Smooth muscle cell (in vitro differentiated cells): Measurements from ENCODE around the gene ICAM3. TPM values are rescaled to one million over a fixed set of nuclear protein-coding genes. Genes with fewer than 3 reads are reported as not detected.

Experiments used
- DNase-seq: peaks from one replicate; lab custom pipeline; 2025; ENCODE audit not compliant: unreplicated experiment; lab: John Stamatoyannopoulos, UW
- H2AFZ ChIP-seq: fragments of 200-600 bp; sonication (generic); 2 replicates; pipeline ENCODE4 v1.6.0; 2016; ENCODE audit warnings: antibody characterized with exemption, low read depth, mild to moderate bottlenecking
- H3F3A ChIP-seq: fragments of 200-600 bp; sonication (generic); 2 replicates; pipeline ENCODE4 v1.6.0; 2017; ENCODE audit warnings: antibody characterized with exemption, low read depth
- H3K27ac ChIP-seq: fragments of 200-600 bp; sonication (generic); 2 replicates; pipeline ENCODE4 v1.5.1; 2016; ENCODE audit warnings: low read depth, mild to moderate bottlenecking
- H3K27me3 ChIP-seq: fragments of 200-600 bp; sonication (generic); 2 replicates; pipeline ENCODE4 v1.6.1; 2016; ENCODE audit warnings: low read depth, mild to moderate bottlenecking
- H3K36me3 ChIP-seq: fragments of 200-600 bp; sonication (generic); 2 replicates; pipeline ENCODE4 v1.5.1; 2016; ENCODE audit warnings: low read depth
- H3K4me1 ChIP-seq: fragments of 200-600 bp; sonication (generic); 2 replicates; pipeline ENCODE4 v1.5.1; 2016; ENCODE audit warnings: low read depth
- H3K4me2 ChIP-seq: fragments of 200-600 bp; sonication (generic); 2 replicates; pipeline ENCODE4 v1.6.0; 2016; ENCODE audit warnings: mild to moderate bottlenecking
- H3K4me3 ChIP-seq: fragments of 200-600 bp; sonication (generic); 2 replicates; pipeline ENCODE4 v1.5.1; 2016; ENCODE audit warnings: mild to moderate bottlenecking
- H3K79me2 ChIP-seq: fragments of 200-600 bp; sonication (generic); 2 replicates; pipeline ENCODE4 v1.6.0; 2016; ENCODE audit warnings: low read depth, mild to moderate bottlenecking
- H3K9ac ChIP-seq: fragments of 200-600 bp; sonication (generic); 2 replicates; pipeline ENCODE4 v1.6.0; 2016; ENCODE audit warnings: low read depth
- H3K9me3 ChIP-seq: fragments of 200-600 bp; sonication (generic); replicated peaks from 2 replicates; pipeline ENCODE4 v1.5.1; 2016; ENCODE audit warnings: low read depth
- H4K20me1 ChIP-seq: fragments of 200-600 bp; sonication (generic); 2 replicates; pipeline ENCODE4 v1.6.0; 2016; ENCODE audit warnings: low read depth
- WGBS: methylation state at CpG from one replicate; pipeline ENCODE4 v1.1.7; 2016; ENCODE audit warnings: low lambda C conversion rate; 5-methylcytosine and 5-hydroxymethylcytosine counted together
- polyA plus RNA-seq: library from polyadenylated mRNA; unstranded; fragments of >200 nt; fragmentation: Nextera tagmentation; extraction: Ambion mirVana; gene quantifications from 2 replicates; pipeline ENCODE4 v1.2.1, GENCODE V29; 2016
- total RNA-seq: library from RNA; depleted of rRNA; stranded (reverse); fragments of >200 nt; gene quantifications from 2 replicates; pipeline ENCODE4 v1.2.3, GENCODE V29; 2014
- TF ChIP-seq, protein P1 (sequence below): fragments of 200-600 bp; sonication (generic); IDR thresholded peaks from 2 replicates; pipeline ENCODE4 v1.5.1; 2017; ENCODE audit warnings: borderline replicate concordance, mild to moderate bottlenecking, antibody characterized with exemption; ENCODE audit not compliant: insufficient read depth, poor library complexity, severe bottlenecking

Gene ICAM3
- total and polyA plus RNA-seq, 2 experiments from 2014 or later, result 6.5 to 31.3 TPM

DNA sequence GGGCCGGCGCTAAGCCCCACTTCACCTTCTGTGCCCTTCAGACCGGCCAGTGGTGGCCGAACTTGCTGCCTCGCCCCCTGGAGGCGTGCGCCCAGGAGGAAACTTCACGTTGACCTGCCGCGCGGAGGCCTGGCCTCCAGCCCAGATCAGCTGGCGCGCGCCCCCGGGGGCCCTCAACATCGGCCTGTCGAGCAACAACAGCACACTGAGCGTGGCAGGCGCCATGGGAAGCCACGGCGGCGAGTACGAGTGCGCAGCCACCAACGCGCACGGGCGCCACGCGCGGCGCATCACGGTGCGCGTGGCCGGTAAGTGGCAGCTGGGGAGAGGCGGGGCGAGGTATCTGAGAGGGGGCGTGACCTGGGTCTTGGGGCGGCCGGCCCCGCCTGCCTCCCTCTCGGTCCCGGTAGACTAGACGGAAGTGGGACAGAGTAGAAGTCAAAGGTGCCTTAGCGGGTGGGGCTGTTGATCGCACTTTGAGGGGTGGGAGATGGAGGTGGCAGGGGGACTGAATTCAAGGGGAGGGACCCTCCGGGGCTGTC is 44.0 kb downstream of the ICAM3 start:
- peaks cover 78% of the 10 kb centered on the region for H3K27me3 ChIP-seq
- WGBS, result 11% methylated on average over 44 of the region's 48 CpGs
- no peak for DNase-seq
- H2AFZ ChIP-seq, result no peak overlapping the region
- H4K20me1 ChIP-seq, result no peaks in the 10 kb centered on the region
- no peaks in the 10 kb centered on the region for H3F3A ChIP-seq
- no peak overlapping the region for H3K27ac ChIP-seq
- no peak overlapping the region for H3K9ac ChIP-seq
- peaks cover 16% of the 10 kb centered on the region for H3K4me1 ChIP-seq
- H3K4me2 ChIP-seq, result peak overlapping the region; percentile 74
- H3K9me3 ChIP-seq, result no peaks in the 10 kb centered on the region
- TF ChIP-seq, protein P1, sequence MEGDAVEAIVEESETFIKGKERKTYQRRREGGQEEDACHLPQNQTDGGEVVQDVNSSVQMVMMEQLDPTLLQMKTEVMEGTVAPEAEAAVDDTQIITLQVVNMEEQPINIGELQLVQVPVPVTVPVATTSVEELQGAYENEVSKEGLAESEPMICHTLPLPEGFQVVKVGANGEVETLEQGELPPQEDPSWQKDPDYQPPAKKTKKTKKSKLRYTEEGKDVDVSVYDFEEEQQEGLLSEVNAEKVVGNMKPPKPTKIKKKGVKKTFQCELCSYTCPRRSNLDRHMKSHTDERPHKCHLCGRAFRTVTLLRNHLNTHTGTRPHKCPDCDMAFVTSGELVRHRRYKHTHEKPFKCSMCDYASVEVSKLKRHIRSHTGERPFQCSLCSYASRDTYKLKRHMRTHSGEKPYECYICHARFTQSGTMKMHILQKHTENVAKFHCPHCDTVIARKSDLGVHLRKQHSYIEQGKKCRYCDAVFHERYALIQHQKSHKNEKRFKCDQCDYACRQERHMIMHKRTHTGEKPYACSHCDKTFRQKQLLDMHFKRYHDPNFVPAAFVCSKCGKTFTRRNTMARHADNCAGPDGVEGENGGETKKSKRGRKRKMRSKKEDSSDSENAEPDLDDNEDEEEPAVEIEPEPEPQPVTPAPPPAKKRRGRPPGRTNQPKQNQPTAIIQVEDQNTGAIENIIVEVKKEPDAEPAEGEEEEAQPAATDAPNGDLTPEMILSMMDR, result no peak
- H3K36me3 ChIP-seq, result no peaks in the 10 kb centered on the region
- H3K79me2 ChIP-seq, result no peaks in the 10 kb centered on the region
- peak overlapping the region; percentile 23 for H3K4me3 ChIP-seq

DNA sequence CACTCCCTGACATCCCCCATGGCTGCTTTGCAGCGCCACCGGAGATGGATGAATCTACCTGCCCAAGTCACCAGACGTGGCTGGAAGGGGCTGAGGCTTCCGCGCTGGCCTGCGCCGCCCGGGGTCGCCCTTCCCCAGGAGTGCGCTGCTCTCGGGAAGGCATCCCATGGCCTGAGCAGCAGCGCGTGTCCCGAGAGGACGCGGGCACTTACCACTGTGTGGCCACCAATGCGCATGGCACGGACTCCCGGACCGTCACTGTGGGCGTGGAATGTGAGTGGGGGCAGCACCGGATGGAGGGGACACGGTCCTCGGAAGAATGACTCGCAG is 45.1 kb downstream of the ICAM3 start:
- WGBS, result 14% methylated on average over 23 of the region's 25 CpGs
- Histone ChIP-seq H3K9me3 (no peaks in the 10 kb centered on the region), H3K36me3 (no peaks in the 10 kb centered on the region), H3K79me2 (no peaks in the 10 kb centered on the region), H3K27me3 (peaks cover 82% of the 10 kb centered on the region), H3K27ac (no peak overlapping the region), H3F3A (no peaks in the 10 kb centered on the region), H3K4me2 (no peak overlapping the region), H3K4me1 (peaks cover 23% of the 10 kb centered on the region), H2AFZ (no peak overlapping the region), H4K20me1 (no peaks in the 10 kb centered on the region), H3K4me3 (no peak overlapping the region), H3K9ac (no peak overlapping the region)
- TF ChIP-seq, protein P1, result peak; percentile 12
- DNase-seq, result no peak

DNA sequence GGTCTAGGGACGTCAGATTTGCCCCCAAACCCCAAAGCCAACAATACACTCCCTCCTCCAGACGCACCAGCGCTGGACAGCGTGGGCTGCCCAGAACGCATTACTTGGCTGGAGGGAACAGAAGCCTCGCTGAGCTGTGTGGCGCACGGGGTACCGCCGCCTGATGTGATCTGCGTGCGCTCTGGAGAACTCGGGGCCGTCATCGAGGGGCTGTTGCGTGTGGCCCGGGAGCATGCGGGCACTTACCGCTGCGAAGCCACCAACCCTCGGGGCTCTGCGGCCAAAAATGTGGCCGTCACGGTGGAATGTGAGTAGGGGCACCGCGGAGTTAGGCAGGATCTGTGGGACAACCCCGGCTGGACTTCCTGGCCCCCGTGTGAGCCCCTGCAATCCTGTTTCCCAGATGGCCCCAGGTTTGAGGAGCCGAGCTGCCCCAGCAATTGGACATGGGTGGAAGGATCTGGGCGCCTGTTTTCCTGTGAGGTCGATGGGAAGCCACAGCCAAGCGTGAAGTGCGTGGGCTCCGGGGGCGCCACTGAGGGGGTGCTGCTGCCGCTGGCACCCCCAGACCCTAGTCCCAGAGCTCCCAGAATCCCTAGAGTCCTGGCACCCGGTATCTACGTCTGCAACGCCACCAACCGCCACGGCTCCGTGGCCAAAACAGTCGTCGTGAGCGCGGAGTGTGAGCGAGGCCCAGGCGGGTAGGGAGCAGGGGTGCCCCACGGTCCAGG is 45.6 kb downstream of the ICAM3 start:
- H3K36me3 ChIP-seq, result no peaks in the 10 kb centered on the region
- H3K9me3 ChIP-seq, result no peaks in the 10 kb centered on the region
- no peak overlapping the region for H3K27ac ChIP-seq
- 42% methylated on average over 49 of the region's 49 CpGs for WGBS
- H2AFZ ChIP-seq, result no peak overlapping the region
- no peaks in the 10 kb centered on the region for H4K20me1 ChIP-seq
- peaks cover 28% of the 10 kb centered on the region for H3K4me1 ChIP-seq
- no peak overlapping the region for H3K4me3 ChIP-seq
- no peaks in the 10 kb centered on the region for H3F3A ChIP-seq
- no peaks in the 10 kb centered on the region for H3K79me2 ChIP-seq
- TF ChIP-seq, protein P1, result no peak
- H3K9ac ChIP-seq, result no peak overlapping the region
- no peak for DNase-seq
- peaks cover 87% of the 10 kb centered on the region for H3K27me3 ChIP-seq
- H3K4me2 ChIP-seq, result no peak overlapping the region
